Endodermal cell (in vitro differentiated cells): ENCODE results near the gene NKD2. TPM values are rescaled to one million over a fixed set of nuclear protein-coding genes. Genes with fewer than 3 reads are reported as not detected.

ENCODE experiments used
- DNase-seq: peaks from one replicate; pipeline ENCODE4 v3.0.0-alpha.2; 2017
- H3K27ac ChIP-seq: 2 replicates; pipeline ENCODE4 v1.5.1; 2013; ENCODE audit warnings: mild to moderate bottlenecking, low read depth, low read length, moderate library complexity
- H3K27me3 ChIP-seq: 2 replicates; pipeline ENCODE4 v1.6.1; 2013; ENCODE audit warnings: mild to moderate bottlenecking, low read length, moderate library complexity; ENCODE audit not compliant: insufficient read depth, control insufficient read depth, poor library complexity, severe bottlenecking
- H3K36me3 ChIP-seq: 2 replicates; pipeline ENCODE4 v1.7.0; 2013; ENCODE audit warnings: mild to moderate bottlenecking, low read length, moderate library complexity; ENCODE audit not compliant: control insufficient read depth, insufficient read depth
- H3K4me1 ChIP-seq: one replicate; pipeline ENCODE4 v1.7.0; 2013; ENCODE audit warnings: low read length; ENCODE audit not compliant: control insufficient read depth, insufficient read depth
- H3K4me3 ChIP-seq: 2 replicates; pipeline ENCODE4 v1.5.1; 2013; ENCODE audit warnings: mild to moderate bottlenecking, low read length, moderate library complexity
- H3K9ac ChIP-seq: 2 replicates; pipeline ENCODE4 v1.6.1; 2013; ENCODE audit warnings: mild to moderate bottlenecking, low read length, moderate library complexity; ENCODE audit not compliant: poor library complexity, severe bottlenecking; ENCODE audit errors: extremely low read depth
- H3K9me3 ChIP-seq: 2 replicates; pipeline ENCODE4 v1.6.1; 2013; ENCODE audit warnings: mild to moderate bottlenecking, low read length, moderate library complexity; ENCODE audit not compliant: control insufficient read depth
- H3K27ac Mint-ChIP-seq: 2 replicates; pipeline ENCODE4 v1.8.0; 2020; ENCODE audit warnings: mixed read lengths
- H3K27me3 Mint-ChIP-seq: 2 replicates; pipeline ENCODE4 v1.8.0; 2021; ENCODE audit warnings: mild to moderate bottlenecking, mixed read lengths; ENCODE audit not compliant: insufficient read depth
- H3K36me3 Mint-ChIP-seq: 2 replicates; pipeline ENCODE4 v1.8.0; 2020; ENCODE audit warnings: low read depth, mixed read lengths
- H3K4me1 Mint-ChIP-seq: 2 replicates; pipeline ENCODE4 v1.8.0; 2020; ENCODE audit warnings: mixed read lengths
- H3K4me3 Mint-ChIP-seq: 2 replicates; pipeline ENCODE4 v1.8.0; 2020; ENCODE audit warnings: mild to moderate bottlenecking, moderate library complexity, mixed read lengths
- H3K9me3 Mint-ChIP-seq: 2 replicates; pipeline ENCODE4 v1.8.0; 2020; ENCODE audit warnings: mild to moderate bottlenecking, mixed read lengths
- CTCF ChIP-seq: fragments of 200-600 bp; sonication (generic); conservative IDR thresholded peaks from 2 replicates; pipeline ENCODE4 v1.5.0; 2021; ENCODE audit warnings: antibody characterized with exemption, mild to moderate bottlenecking
- WGBS, 2 experiments: methylation state at CpG; one replicate each; pipeline versions ENCODE4 v1.1.5 to v1.1.7; 2013; ENCODE audit warnings: missing lambda C conversion rate in 2 of 2, mixed read lengths in 1 of 2; ENCODE audit not compliant: insufficient coverage in 1 of 2, insufficient read length in 1 of 2; 5-methylcytosine and 5-hydroxymethylcytosine counted together
- total RNA-seq, 2 donors: library from RNA; stranded (reverse); fragmentation: NEBNext Ultra II Directional in 1 of 2; extraction: Animal tissue kit (Norgen Biotek cat#: 25700) in 1 of 2; gene quantifications; 2 replicates in 1 of 2; 3 replicates in 1 of 2; pipeline ENCODE4 v1.2.1, GENCODE V29; 2021

NKD2 gene
- total RNA-seq, 2 donors from 2014 or later = 11.2 to 13.9 TPM

- H3K27ac Mint-ChIP-seq = no peak overlapping the region
Observed at GRCh38 chr5:1048162-1048721, 39.6 kb downstream of the NKD2 start.

GRCh38 chr5:1048861-1049838, 40.5 kb downstream of the NKD2 start:
- 93% methylated on average over 19 to 39 of the region's 39 CpGs for WGBS, 2 experiments
- Histone ChIP-seq H3K27me3 (no peaks in the 10 kb centered on the region), H3K27ac (peak overlapping the region; percentile 52), H3K4me3 (no peak overlapping the region), H3K9me3 (peaks cover 9% of the 10 kb centered on the region), H3K36me3 (peaks cover 5% of the 10 kb centered on the region), H3K4me1 (no peaks in the 10 kb centered on the region), H3K9ac (no peak overlapping the region)
- H3K9me3 Mint-ChIP-seq = peaks cover 34% of the 10 kb centered on the region
- peaks cover 10% of the 10 kb centered on the region for H3K36me3 Mint-ChIP-seq
- H3K4me3 Mint-ChIP-seq = no peak overlapping the region
- H3K4me1 Mint-ChIP-seq = no peaks in the 10 kb centered on the region
- DNase-seq = no peak
- H3K27ac Mint-ChIP-seq = peak overlapping the region; percentile 12
- no peak for TF ChIP-seq CTCF
- no peaks in the 10 kb centered on the region for H3K27me3 Mint-ChIP-seq

More at GRCh38 chr5:1048162-1048721, 39.6 kb downstream of the NKD2 start:
- no peak for DNase-seq
- no peak overlapping the region for H3K4me3 ChIP-seq
- TF ChIP-seq CTCF = no peak
- H3K4me3 Mint-ChIP-seq = no peak overlapping the region
- H3K4me1 Mint-ChIP-seq = no peaks in the 10 kb centered on the region
- H3K9ac ChIP-seq = no peak overlapping the region
- H3K27ac ChIP-seq = peak overlapping the region; percentile 52
- H3K9me3 Mint-ChIP-seq = peaks cover 42% of the 10 kb centered on the region
- peaks cover 10% of the 10 kb centered on the region for H3K36me3 Mint-ChIP-seq
- no peaks in the 10 kb centered on the region for H3K27me3 Mint-ChIP-seq
- H3K36me3 ChIP-seq = peaks cover 3% of the 10 kb centered on the region
- no peaks in the 10 kb centered on the region for H3K27me3 ChIP-seq
- WGBS, 2 experiments = 92 to 93% methylated on average over 7 to 11 of the region's 11 CpGs
- no peaks in the 10 kb centered on the region for H3K4me1 ChIP-seq
- H3K9me3 ChIP-seq = peaks cover 9% of the 10 kb centered on the region

GRCh38 chr5:1050423-1051365, 42.1 kb downstream of the NKD2 start:
- peaks cover 11% of the 10 kb centered on the region for H3K36me3 ChIP-seq
- 93% methylated on average over 20 to 29 of the region's 29 CpGs for WGBS, 2 experiments
- Mint-ChIP-seq H3K9me3 (peaks cover 19% of the 10 kb centered on the region), H3K36me3 (peaks cover 16% of the 10 kb centered on the region), H3K27me3 (no peaks in the 10 kb centered on the region), H3K4me1 (no peaks in the 10 kb centered on the region), H3K27ac (no peak overlapping the region), H3K4me3 (no peak overlapping the region)
- no peak overlapping the region for H3K9ac ChIP-seq
- peak overlapping the region; percentile 78 for H3K27ac ChIP-seq
- H3K4me1 ChIP-seq = no peaks in the 10 kb centered on the region
- peaks cover 6% of the 10 kb centered on the region for H3K9me3 ChIP-seq
- no peak for DNase-seq
- H3K27me3 ChIP-seq = no peaks in the 10 kb centered on the region
- H3K4me3 ChIP-seq = no peak overlapping the region
- TF ChIP-seq CTCF = no peak
